SK-N-SH treated with all-trans-retinoic acid at 6 μM for 48 hours (cell line): ENCODE results near the gene HECTD1.

Experiments
- ARNTL ChIP-seq: fragments of 450-650 bp; formaldehyde crosslinking; IDR thresholded peaks from 2 replicates; pipeline ENCODE4 v1.5.0; 2020; ENCODE audit warnings: low read depth, mild to moderate bottlenecking, moderate library complexity, borderline replicate concordance
- ISL1 ChIP-seq: fragments of 250-450 bp; sonication (Bioruptor Pico); IDR thresholded peaks from 2 replicates; pipeline ENCODE4 v2.1.2; 2022; ENCODE audit warnings: mild to moderate bottlenecking, moderate library complexity
- PPARA ChIP-seq: fragments of 250-450 bp; sonication (Bioruptor Pico); IDR thresholded peaks from 2 replicates; pipeline ENCODE4 v1.5.0; 2020; ENCODE audit warnings: mild to moderate bottlenecking, borderline replicate concordance
- RARB ChIP-seq: fragments of 250-450 bp; sonication (Bioruptor Pico); IDR thresholded peaks from 2 replicates; pipeline ENCODE4 v1.8.0; 2021; ENCODE audit warnings: mild to moderate bottlenecking, moderate library complexity
- SNAI2 ChIP-seq: fragments of 250-450 bp; sonication (Bioruptor Pico); IDR thresholded peaks from 2 replicates; pipeline ENCODE4 v1.5.0; 2020; ENCODE audit warnings: mild to moderate bottlenecking, moderate library complexity
- TOX ChIP-seq: fragments of 250-450 bp; sonication (Bioruptor Pico); IDR thresholded peaks from 2 replicates; pipeline ENCODE4 v1.8.0; 2021; ENCODE audit warnings: mild to moderate bottlenecking, moderate library complexity, borderline replicate concordance
- ZFP30 ChIP-seq: fragments of 450-650 bp; formaldehyde crosslinking; IDR thresholded peaks from 2 replicates; pipeline ENCODE4 v1.5.0; 2022; ENCODE audit warnings: mild to moderate bottlenecking, moderate library complexity
- ZNF8 ChIP-seq: fragments of 450-650 bp; formaldehyde crosslinking; IDR thresholded peaks from 2 replicates; pipeline ENCODE4 v1.5.0; 2020; ENCODE audit warnings: mild to moderate bottlenecking, moderate library complexity
- TF ChIP-seq, protein P1 (sequence below): fragments of 250-450 bp; sonication (Bioruptor Pico); IDR thresholded peaks from 2 replicates; pipeline ENCODE4 v1.5.1; 2020; ENCODE audit warnings: low read depth, mild to moderate bottlenecking, moderate library complexity
- TF ChIP-seq, protein P2 (sequence below): fragments of 250-450 bp; sonication (Bioruptor Pico); IDR thresholded peaks from 2 replicates; pipeline ENCODE4 v1.8.0; 2020; ENCODE audit warnings: mild to moderate bottlenecking, moderate library complexity, borderline replicate concordance
- TF ChIP-seq, protein P3 (sequence below): fragments of 250-450 bp; sonication (Bioruptor Pico); IDR thresholded peaks from 2 replicates; pipeline ENCODE4 v1.5.0; 2020; ENCODE audit warnings: mild to moderate bottlenecking, moderate library complexity

DNA sequence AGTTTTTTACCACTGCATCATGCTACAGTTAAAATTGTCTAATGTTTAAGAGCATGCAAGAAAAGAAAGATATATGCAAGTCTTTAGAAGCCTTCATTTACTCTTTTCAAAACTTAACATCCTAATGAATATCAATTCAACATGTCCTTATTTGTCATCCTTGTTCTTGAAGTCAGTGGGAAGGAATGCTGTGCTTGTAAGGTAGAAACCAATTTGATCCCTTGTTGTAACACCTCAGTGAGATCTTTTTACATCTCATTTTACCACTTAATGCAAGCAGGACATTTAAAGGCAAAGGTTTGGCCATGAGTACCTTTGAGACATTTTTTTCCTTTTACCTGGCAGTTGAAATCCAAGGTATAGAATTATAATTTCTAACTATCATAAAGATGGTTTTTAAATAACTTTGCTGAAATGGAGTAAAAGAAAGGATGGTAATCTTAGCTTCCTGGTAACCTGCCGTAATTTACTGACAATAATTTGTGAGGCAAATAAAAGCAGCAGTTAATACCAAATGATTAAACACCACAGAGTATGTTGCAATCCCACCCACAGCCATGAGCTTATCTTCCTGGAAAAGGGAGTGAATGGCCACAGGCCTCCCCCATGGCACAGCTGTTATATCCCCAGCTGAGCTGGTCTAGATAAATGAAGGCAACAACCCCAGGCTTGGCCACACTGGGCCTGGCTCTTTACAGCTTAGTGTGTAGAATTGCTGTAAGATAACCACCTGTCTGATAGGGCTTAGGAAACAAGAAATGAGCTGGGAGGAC, 148.3 kb downstream of the HECTD1 start:
- TF ChIP-seq TOX (CRISPR knock-in tag) (no peak), ZFP30 (CRISPR knock-in tag) (no peak), ZNF8 (CRISPR knock-in tag) (no peak), ISL1 (CRISPR knock-in tag) (no peak), RARB (CRISPR knock-in tag) (no peak), PPARA (CRISPR knock-in tag) (no peak), ARNTL (no peak), SNAI2 (CRISPR knock-in tag) (no peak)
- TF ChIP-seq, protein P1, sequence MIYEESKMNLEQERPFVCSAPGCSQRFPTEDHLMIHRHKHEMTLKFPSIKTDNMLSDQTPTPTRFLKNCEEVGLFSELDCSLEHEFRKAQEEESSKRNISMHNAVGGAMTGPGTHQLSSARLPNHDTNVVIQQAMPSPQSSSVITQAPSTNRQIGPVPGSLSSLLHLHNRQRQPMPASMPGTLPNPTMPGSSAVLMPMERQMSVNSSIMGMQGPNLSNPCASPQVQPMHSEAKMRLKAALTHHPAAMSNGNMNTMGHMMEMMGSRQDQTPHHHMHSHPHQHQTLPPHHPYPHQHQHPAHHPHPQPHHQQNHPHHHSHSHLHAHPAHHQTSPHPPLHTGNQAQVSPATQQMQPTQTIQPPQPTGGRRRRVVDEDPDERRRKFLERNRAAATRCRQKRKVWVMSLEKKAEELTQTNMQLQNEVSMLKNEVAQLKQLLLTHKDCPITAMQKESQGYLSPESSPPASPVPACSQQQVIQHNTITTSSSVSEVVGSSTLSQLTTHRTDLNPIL (CRISPR knock-in tag), result no peak
- TF ChIP-seq, protein P2, sequence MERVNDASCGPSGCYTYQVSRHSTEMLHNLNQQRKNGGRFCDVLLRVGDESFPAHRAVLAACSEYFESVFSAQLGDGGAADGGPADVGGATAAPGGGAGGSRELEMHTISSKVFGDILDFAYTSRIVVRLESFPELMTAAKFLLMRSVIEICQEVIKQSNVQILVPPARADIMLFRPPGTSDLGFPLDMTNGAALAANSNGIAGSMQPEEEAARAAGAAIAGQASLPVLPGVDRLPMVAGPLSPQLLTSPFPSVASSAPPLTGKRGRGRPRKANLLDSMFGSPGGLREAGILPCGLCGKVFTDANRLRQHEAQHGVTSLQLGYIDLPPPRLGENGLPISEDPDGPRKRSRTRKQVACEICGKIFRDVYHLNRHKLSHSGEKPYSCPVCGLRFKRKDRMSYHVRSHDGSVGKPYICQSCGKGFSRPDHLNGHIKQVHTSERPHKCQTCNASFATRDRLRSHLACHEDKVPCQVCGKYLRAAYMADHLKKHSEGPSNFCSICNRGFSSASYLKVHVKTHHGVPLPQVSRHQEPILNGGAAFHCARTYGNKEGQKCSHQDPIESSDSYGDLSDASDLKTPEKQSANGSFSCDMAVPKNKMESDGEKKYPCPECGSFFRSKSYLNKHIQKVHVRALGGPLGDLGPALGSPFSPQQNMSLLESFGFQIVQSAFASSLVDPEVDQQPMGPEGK (CRISPR knock-in tag), result no peak
- TF ChIP-seq, protein P3, sequence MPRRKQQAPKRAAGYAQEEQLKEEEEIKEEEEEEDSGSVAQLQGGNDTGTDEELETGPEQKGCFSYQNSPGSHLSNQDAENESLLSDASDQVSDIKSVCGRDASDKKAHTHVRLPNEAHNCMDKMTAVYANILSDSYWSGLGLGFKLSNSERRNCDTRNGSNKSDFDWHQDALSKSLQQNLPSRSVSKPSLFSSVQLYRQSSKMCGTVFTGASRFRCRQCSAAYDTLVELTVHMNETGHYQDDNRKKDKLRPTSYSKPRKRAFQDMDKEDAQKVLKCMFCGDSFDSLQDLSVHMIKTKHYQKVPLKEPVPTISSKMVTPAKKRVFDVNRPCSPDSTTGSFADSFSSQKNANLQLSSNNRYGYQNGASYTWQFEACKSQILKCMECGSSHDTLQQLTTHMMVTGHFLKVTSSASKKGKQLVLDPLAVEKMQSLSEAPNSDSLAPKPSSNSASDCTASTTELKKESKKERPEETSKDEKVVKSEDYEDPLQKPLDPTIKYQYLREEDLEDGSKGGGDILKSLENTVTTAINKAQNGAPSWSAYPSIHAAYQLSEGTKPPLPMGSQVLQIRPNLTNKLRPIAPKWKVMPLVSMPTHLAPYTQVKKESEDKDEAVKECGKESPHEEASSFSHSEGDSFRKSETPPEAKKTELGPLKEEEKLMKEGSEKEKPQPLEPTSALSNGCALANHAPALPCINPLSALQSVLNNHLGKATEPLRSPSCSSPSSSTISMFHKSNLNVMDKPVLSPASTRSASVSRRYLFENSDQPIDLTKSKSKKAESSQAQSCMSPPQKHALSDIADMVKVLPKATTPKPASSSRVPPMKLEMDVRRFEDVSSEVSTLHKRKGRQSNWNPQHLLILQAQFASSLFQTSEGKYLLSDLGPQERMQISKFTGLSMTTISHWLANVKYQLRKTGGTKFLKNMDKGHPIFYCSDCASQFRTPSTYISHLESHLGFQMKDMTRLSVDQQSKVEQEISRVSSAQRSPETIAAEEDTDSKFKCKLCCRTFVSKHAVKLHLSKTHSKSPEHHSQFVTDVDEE (CRISPR knock-in tag), result no peak
